IPS-18c (cell line): ENCODE results near the gene CGAS.
A peak's percentile ranks its signal among the peaks of the same experiment; 100 is the strongest.
"Not testable (repeated sequence)": the region's sequence is repeated elsewhere in the genome, so short reads cannot be mapped to it uniquely, and the experiment has no call there.

Experiments used
- H3K4me3 ChIP-seq: 2 replicates; pipeline ENCODE4 v1.7.0; 2013; ENCODE audit warnings: low read depth, mild to moderate bottlenecking, low read length, moderate library complexity; ENCODE audit not compliant: insufficient read depth
- H3K9me3 ChIP-seq: one replicate; pipeline ENCODE4 v1.6.1; 2013; ENCODE audit warnings: mild to moderate bottlenecking, low read length, moderate library complexity; ENCODE audit not compliant: control insufficient read depth, insufficient read depth

The CGAS gene

DNA sequence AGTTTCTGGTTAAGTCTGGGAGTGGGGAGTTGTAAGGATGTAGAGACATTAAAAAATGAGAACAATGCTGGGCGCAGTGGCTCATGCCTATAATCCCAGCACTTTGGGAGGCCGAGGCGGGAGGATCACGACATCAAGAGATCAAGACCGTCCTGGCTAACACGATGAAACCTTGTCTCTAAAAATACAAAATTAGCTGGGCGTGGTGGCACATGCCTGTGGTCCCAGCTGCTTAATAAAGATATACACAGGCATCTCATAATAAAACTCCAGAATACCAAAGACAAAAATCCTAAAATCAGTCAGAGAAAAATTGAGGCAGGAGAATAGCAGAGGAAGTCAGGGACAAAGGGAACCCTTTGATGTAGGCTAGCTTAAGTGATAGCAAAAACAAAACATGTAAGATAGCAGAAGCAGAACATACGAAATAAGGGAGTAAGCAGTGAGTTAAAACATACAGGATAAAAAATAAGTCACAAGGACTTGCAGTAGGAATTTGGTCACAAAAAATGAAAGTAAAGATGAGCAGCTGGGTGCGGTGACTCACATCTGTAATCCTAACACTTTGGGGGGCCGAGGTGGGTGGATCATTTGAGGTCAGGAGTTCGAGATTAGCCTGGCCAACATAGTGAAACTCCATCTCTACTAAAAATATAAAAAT lies 33.9 kb downstream of the CGAS start:
- Histone ChIP-seq H3K4me3 (no peak overlapping the region), H3K9me3 (no peaks in the 10 kb centered on the region)

DNA sequence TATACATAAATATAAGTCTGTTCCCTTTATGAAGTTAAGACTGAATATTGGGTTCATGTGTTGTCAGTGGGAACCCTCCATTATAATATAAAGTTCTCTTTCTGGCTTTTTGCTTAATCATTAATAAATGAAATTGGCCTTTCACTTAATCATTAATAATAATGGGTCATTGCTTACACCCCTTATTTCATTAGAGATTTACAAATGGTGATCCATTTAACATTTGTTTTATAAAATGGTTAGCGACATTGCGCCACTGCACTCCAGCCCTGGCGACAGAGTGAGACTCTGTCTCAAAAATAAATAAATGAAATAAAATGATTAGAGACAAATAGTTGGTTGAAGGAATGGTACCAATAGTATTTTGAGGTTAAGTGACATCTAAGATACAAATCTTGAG lies 39.0 kb downstream of the CGAS start:
- no peaks in the 10 kb centered on the region for H3K9me3 ChIP-seq
- no peak overlapping the region for H3K4me3 ChIP-seq

DNA sequence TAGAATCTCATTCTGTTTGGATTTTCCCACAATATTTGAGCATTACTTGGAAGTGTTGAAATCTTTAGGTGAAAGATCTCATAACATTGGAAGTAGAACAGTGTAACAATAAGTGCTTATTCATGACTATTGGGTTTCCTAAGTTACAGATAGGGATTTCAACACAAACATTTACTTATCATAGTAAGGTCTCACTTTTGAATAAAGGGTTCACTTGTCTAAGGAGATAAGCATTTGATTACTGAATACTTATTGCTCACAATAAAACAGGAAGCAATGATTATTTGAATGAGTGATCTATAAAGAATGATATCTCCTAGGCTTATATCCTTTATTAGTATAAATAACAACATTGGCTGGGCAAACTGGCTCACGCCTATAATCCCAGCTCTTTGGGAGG lies 42.7 kb downstream of the CGAS start:
- H3K9me3 ChIP-seq, result no peaks in the 10 kb centered on the region
- H3K4me3 ChIP-seq, result no peak overlapping the region

DNA sequence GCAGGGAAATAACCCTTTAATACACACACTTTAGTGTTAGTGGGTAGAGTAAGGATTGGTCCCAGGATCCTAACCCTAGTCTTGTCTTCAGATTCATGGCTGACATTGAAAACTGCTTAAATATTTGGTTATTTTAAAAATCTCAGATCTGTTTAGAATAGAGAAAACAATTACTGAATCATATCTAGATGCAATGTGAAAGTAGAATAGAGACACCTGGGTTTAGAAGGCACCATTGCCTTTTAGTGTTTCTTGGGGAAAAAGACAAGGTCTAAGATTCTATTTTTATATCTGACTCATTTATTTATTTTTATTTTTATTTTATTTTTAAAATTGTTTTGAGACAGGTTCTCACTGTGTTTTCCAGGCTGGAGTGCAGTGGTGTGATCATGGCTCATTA lies 51.4 kb downstream of the CGAS start:
- Histone ChIP-seq H3K4me3 (no peak overlapping the region), H3K9me3 (no peaks in the 10 kb centered on the region)

DNA sequence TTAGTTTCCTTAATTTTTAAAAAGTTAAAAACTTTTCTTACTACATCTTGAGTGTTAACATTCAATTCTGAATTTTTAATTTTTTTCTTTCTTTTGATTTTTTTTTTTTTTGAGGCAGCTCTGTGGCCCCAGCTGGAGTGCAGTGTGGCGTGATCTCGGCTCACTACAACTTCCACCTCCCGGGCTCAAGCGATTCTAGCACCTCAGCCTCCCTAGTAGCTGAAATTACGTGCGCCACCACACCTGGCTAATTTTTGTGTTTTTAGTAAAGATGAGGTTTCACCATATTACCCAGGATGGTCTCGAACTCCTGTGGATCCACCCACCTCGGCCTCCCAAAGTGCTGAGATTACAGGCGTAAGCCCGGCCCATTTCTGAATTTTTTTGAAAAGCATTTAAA lies 56.2 kb downstream of the CGAS start:
- Histone ChIP-seq H3K4me3 (no peak overlapping the region), H3K9me3 (no peaks in the 10 kb centered on the region)

DNA sequence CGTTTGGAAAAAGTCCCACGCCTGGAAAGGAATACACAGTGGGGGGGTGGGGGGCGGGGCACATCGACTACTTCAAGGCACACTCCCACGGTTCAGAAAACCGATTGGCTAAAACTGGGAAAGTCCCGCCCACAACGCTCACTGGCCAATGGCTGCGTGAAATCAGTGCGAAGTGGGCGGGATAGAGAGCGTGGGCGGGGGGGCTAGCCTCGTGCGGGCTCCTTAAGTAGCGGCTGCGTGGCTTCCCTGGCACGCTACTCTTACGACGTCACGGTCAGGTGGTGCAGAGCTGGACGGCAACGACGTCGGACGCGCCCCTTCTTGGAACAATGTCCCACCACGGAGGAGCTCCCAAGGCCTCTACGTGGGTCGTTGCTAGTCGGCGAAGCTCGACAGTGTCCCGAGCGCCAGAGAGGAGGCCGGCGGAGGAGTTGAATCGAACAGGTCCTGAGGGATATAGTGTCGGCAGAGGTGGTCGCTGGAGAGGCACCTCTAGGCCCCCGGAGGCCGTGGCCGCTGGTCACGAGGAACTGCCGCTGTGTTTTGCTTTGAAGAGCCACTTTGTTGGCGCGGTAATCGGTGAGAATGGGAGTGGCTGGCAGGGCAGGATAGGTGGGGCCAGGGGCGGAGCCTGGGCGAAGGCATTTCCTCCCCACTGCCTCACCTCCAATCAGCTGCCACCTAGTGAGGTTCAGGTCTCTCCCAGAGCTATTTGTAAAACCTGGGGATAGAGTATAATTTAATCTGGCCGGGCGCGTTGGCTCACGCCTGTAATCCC lies 57.3 kb downstream of the CGAS start, which contains the start of gene DDX43:
TSS of gene DDX43 (plus strand) at position 252 of the 778 bp plus-strand sequence. CDS start at position 330, 78 bp downstream.
- no peak within 1 kb of the TSS; the same call in 1 of the 2 replicates for H3K4me3 ChIP-seq
- H3K9me3 ChIP-seq, result no peaks in the 10 kb centered on the region

DNA sequence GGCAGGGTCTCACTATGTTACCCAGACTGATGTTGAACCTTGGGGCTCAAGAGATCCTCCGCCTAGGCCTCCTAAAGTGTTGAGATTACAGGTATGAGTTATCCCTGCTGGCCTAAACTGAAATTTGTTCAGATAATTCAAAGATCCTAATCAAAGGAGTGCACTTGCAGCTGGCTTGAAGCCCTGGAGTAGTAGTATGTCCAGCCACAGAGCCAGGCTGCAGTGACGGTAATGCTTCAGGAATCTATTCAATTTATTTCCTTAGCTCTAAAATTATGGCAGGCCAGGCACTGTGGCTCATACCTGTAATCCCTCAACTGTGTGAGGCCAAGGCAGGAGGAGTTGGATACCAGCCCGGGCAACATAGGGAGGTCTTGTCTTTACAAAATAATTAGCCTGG lies 58.8 kb downstream of the CGAS start:
- no peak overlapping the region for H3K4me3 ChIP-seq
- H3K9me3 ChIP-seq, result no peaks in the 10 kb centered on the region

DNA sequence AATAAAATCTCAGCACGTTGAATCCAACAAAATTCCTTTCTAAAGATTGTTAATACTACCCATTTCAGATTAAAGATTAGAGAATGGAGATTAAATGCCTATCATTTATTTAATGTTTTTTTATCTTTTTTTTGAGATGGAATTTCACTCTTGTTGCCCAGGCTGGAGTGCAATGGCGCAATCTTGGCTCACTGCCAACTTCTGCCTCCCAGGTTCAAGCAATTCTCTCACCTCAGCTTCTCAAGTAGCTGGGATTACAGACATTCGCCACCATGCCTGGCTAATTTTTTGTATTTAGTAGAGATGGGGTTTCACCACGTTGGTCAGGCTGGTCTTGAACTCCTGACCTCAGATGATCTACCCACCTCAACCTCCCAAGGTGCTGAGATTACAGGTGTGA lies 59.9 kb downstream of the CGAS start:
- not testable (repeated sequence) for H3K9me3 ChIP-seq, H3K4me3 ChIP-seq

DNA sequence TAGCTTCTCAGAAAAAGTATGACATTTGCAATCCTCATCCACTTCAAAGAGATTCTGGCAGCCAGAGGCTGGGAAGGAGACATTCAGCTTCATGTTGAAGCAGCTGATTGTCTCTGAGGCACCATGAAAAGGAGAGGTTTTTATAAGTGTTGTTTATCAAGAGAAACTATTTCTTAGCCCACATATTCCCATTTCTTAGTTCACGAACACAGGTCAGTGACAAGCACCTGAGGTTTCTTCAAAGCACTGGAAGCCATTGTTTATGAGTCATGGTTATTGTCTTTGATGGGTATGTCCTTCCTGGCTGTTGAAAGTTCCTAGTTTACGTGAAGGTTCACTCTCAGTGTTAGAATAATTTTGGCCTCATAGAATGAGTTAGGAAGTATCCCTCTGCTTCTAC lies 60.4 kb downstream of the CGAS start:
- Histone ChIP-seq H3K4me3 (no peak overlapping the region), H3K9me3 (no peaks in the 10 kb centered on the region)

DNA sequence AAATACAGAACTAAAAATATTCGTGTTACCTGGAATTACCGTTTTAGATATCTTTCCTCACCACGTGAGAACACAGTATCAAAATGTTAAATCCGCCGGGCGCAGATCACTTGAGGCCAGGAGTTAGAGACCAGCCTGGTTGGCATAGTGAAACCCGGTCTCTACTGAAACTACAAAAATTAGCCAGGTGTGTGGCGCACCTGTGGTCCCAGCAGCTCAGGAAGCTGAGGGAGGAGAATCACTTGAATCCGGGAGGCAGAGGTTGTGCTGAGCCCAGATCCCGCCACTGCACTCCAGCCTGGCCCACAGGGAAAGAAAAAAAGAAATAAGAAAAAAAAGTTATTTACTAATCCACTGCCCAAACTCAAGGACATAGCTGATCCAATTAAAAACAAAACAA lies 62.2 kb downstream of the CGAS start:
- H3K9me3 ChIP-seq, result no peaks in the 10 kb centered on the region
- no peak overlapping the region for H3K4me3 ChIP-seq

DNA sequence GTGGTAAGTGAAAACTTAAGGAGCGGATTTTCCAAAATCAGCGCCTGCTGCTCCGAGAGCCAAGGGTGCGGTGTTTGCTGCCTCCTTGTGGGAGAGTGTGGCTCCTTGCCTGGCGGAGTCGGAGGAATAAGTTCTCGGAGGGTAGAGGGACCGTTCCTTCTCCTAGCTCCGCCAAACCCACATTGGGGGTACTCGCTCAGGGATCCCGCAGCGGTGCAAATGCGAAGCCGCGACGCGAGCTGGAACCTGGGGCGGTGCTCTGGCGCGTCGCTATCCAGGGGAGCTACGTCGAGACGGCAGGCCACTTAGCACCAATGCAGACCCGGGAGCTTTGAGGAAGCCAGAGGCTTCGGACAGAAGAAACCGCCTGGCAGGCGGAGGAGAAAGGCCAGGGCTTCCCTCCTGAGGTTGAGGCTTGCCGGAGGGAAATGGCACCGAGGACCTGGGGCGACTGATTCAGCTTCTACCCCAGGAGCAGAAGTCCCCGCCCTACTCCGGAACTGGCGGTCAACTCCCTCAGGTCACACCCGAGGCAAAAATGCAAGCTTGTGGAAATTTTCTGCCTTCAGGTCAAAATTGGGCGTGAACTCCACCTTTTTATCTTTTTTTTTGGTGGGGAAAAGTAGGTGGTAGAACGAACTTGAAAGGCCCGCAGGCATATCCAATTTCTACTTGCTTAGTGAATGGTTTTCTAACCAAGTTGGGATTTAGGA lies 63.1 kb downstream of the CGAS start:
- peak overlapping the region; percentile 43 for H3K4me3 ChIP-seq
- no peaks in the 10 kb centered on the region for H3K9me3 ChIP-seq

DNA sequence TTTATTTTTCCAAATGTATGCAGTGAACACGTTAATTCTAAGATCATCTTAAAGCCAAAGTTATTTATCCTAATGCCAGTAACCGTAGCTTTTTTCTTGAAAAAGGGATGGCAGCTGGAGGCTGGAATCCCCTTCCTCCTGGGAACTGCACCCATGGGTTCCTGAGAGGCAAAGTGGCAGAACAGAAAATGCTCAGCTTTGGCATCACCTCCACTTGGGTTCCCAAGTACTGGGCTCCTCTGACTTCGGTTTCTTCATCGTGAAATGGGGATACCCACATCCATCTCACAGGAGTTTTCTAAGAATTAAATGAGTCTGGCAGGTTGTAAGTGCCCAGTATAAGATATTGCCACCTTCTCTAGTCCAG lies 63.7 kb downstream of the CGAS start:
- Histone ChIP-seq H3K4me3 (peak overlapping the region; percentile 43; the same call in 1 of the 2 replicates), H3K9me3 (no peaks in the 10 kb centered on the region)

DNA sequence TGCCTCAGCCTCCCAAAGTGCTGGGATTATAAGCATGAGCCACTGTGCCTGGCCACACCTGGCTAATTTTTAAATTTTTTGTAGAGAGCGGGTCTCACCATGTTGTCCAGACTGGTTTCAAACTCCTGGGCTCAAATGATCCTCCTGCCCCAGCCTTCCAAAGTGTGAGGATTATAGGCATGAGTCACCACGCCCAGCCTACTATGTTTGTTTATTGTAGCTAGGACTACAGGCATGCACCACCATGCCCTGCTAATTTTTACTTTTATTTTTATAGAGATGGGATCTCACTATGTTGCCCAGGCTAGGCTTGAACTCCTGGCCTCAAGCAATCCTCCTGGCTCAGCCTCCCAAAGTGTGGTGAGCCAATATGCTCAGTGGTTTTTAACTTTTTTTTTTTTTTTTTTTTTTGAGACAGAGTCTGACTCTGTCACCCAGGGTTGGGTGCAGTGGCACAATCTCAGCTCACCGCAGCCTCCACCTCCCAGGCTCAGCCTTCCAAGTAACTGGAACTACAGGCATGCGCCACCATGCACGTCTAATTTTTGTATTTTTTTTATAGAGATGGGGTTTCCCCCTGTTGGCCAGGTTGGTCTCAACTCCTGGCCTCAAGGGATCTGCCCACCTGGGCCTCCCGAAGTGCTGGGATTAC lies 69.5 kb downstream of the CGAS start:
- Histone ChIP-seq H3K9me3 (no peaks in the 10 kb centered on the region), H3K4me3 (no peak overlapping the region)

DNA sequence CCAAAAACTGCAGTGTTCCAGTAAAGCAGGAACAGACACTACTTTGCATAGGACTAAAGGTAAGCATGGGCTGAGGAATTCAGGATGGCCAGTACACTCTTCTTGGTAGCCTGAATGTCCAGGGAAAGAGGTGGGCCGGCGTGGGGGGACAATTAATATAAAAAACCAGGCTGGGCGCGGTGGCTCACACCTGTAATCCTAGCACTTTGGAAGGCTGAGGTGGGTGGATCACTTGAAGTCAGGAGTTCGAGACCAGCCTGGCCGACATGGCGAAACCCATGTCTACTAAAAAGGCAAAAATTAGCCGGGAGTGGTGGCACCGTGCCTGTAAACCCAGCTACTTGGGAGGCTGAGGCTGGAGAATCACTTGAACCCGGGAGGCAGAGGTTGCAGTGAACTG lies 70.6 kb downstream of the CGAS start:
- not testable (repeated sequence) for H3K9me3 ChIP-seq, H3K4me3 ChIP-seq

DNA sequence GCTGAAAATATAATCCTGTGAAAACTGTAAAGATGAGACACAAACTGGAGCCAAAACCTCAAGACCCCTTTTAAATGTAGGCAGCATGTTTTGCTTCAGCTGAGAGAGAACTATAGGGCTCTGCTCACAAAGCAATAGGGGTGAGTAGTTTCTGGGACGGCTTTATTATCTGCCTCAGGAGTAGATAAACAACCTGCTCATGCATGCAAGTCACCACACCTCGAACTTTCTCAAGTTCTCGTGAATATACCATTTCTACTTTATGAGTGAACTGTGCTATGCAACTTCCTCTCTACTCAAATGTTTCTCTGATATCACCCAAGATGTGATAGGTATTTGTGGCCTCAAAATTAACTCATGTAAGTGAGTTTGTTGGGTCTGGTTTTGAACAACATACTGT lies 74.9 kb downstream of the CGAS start:
- H3K9me3 ChIP-seq, result peaks cover 3% of the 10 kb centered on the region
- H3K4me3 ChIP-seq, result no peak overlapping the region

DNA sequence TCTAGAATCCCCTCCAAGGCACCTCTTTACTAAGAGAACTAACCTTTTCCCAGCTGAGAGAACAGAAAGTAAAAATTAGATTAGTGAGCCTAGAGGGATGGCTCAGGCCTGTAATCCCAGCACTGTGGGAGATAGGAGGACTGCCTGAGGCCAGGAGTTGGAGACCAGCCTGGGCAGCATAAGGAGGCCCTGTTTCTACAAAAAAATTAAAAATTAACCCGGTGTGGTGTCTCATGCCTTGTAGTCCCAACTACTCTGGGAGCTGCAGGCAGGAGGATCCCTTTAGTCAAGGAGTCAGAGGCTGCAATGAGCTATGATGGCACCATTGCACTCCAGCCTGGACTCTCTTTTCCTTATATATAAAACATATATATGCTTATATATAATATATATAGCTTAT lies 76.9 kb downstream of the CGAS start:
- peaks cover 4% of the 10 kb centered on the region for H3K9me3 ChIP-seq
- no peak overlapping the region for H3K4me3 ChIP-seq
